NCI-H128 (cell line): Measurements from ENCODE around the gene SWSAP1.

Experiments used
- DNase-seq: peaks from one replicate; lab custom pipeline; 2025; ENCODE audit not compliant: unreplicated experiment; lab: John Stamatoyannopoulos, UW

SWSAP1 gene

GRCh38 chr19:11408591-11408990, 34.1 kb downstream of the SWSAP1 start:
- DNase-seq = no peak

DNA sequence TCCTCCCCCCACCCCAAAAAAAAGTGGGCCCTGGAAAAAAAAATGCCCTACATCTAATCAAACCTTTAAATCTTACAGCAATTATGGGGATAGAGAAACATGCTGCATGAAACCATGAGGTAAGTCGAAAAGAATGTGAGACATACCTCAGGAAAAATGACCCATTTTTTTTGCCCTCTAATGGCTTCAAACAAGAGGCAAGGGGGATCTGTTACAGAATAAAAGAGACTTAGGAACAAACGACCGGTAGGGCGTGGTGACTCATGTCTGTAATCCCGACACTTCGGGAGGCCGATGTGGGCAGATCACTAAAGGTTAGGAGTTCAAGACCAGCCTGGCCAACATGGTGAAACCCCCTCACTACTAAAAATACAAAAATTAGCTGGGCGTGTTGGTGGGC, 36.2 kb downstream of the SWSAP1 start:
- no peak for DNase-seq

DNA sequence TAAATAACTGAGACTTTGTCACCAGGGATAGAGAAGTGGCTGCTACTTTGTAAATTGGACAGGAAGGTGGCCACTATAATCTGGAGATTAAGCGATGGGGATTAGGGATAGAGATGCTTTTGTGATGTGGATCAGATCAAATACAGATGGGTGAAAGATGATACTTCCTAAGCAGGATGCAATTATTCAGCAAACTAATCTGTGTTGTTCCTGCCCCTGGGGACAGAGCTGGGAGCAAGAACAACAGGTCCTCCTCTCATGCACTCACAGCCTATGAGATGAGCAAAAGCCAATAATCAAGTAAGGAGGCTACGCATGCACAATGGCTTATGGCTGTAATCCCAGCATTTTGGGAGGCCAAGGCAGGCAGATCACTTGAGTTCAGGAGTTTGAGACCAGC, 40.1 kb downstream of the SWSAP1 start:
- no peak for DNase-seq

- no peak for DNase-seq
Measured at GRCh38 chr19:11416346-11417052, 42.0 kb downstream of the SWSAP1 start.

DNA sequence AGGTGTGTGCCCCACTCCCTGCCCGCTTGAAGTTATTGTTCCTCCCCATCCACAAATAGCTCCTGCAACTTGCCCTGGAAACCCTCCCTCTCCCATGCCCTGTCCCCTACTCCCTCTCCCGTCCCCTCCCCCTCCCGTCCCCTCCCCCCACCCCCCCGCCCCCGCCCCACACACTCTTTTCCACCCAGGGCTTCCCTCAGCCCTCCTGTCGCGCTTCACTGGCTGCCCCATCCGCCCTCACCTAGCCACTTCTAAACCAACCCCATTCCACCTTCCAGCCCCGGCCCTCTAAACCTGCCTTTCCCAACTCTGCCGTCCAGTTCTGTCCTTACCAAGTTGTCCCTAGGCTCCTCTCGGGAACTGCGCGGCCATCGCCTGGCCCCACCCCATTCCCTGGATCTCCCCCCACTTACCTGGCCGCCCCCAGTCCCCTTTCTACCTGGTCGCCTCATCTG, 43.7 kb downstream of the SWSAP1 start:
- DNase-seq = no peak

- DNase-seq = peak; percentile 48
Measured at GRCh38 chr19:11418549-11419506, 44.4 kb downstream of the SWSAP1 start, which contains the start of gene RGL3. Gene RGL3, minus strand, starts transcription at chr19:11419314. Its CDS starts 36 bp downstream, at chr19:11419278.

GRCh38 chr19:11420429-11421370, 46.2 kb downstream of the SWSAP1 start:
- DNase-seq = no peak

DNA sequence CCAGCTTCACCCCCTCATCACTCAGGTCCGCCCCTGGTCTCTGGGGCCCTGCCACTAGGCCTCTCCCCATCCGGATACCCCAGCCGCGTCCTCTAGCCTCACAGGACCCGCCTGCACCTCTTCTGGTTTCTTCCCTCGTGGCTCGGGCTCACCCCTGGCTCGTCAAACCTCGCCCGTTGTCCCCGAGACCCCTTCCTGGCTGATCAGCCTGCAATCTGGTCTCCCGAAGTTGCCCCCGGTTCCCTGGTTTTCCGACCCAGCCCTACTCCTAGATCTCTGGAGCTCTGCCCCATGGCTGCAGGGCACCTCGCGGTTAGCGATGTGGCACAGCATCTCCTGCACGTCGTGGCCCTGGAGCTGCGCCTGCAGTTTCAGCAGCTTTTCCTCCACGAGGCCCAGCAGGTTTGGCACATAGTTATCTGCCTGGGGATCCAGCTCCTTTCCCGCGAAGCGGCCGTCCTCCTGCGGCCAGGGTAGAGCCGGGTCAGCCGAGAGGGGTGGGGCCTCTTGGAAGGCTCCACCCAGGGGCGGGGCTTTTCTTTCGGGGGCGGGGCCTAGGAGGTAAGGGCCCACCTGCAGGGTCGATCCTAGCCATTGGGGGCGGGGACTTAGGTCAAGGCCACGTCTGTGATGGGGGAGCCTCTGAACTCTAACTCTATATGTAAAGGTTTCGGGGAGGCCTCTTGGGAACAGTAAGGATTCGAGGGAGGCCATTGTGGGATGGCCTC, 47.1 kb downstream of the SWSAP1 start:
- DNase-seq = no peak

DNA sequence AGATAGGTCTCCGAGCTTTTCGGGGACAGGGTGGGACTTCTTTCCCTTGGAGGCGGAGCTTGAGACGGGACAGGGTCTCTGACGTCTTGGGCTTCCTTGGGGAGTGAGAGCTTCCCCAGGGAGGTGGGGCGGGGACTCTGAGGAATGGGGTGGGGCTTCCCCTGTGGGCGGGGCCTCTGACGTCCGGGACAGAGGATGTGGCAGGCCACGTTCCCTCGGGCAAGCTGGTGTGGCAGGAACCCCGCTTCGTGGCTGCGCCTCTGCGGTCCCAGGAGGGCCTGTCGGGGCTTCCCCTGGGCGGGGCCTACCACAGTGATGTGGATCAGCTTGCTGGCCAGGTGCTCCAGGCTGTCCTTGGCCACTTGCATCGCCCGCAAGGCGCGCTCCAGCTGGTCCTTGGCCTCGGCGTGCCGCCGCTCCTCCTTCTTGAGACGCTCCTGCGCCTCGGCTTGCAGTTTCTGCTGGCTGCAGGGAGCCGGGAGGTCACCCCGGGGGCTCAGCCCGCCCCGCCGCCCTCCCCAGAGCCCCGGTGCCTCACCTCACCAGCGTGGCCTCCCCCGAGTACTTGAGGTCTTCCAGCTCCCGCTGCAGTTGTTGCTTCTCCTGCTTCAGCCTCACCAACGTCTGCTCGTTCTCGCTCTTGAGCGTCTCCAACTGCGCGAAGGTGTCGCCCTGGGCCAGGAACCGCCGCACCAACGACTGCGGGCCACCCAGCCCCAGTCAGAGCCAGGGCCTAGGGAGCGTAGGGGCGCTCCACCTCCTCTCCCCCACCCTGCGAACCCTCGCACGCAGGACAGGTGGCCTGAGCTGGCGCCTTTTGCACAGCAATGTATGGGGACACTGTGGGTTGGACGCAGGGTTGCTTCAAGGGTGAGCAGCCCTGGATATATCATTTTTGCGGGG, 47.9 kb downstream of the SWSAP1 start:
- DNase-seq = no peak

DNA sequence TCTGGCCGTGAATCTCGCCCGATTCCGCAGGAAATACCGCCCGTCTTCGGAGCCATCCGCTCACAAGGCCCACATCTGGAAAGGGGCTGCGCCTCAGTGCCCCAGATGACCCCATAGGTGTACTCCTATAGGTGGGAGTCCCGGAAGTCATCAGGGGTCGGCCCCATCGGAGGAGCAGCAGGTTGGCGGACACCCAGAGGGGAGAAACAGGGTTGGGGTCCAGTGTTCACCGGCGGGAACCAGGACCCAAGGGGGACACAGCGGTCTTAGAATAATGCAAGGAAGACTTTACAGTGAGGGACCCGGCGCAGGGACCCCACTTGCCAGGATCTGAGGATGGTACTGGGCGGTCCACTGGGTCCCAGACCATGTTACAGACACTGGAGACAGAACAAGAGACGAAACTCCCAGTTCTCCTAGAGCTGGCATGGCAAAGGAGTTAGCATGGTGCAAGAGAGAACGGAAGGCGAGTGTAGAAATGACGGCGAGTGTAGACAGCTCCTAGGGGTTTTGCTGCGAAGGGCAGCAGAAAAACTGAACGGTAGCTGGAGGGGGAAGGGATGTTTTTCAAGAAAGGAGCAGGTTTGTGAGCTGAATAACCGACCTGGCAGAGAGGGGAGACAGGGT, 48.8 kb downstream of the SWSAP1 start:
- DNase-seq = no peak

- DNase-seq = no peak
Measured at GRCh38 chr19:11423791-11424181, 49.3 kb downstream of the SWSAP1 start.
